ENCODE measurements around the gene MTHFR.

The MTHFR gene

GRCh38 chr1:11800756-11801433, 4.9 kb downstream of the MTHFR start:
- FAIRE-seq (no peak), DNase-seq (ENCODE audit: insufficient read length, low spot score) (no peak)
- no peak for TF ChIP-seq CTCF (IDR thresholded peaks at IDR 0.05; ENCODE audit: insufficient read depth, missing control alignments)

- DNase-seq (ENCODE audit: insufficient read length, low spot score) (no peak), FAIRE-seq (no peak)
- TF ChIP-seq CTCF (IDR thresholded peaks at IDR 0.05; ENCODE audit: insufficient read depth, missing control alignments): no peak
Measured at GRCh38 chr1:11800391-11800755, 5.4 kb downstream of the MTHFR start.

DNA sequence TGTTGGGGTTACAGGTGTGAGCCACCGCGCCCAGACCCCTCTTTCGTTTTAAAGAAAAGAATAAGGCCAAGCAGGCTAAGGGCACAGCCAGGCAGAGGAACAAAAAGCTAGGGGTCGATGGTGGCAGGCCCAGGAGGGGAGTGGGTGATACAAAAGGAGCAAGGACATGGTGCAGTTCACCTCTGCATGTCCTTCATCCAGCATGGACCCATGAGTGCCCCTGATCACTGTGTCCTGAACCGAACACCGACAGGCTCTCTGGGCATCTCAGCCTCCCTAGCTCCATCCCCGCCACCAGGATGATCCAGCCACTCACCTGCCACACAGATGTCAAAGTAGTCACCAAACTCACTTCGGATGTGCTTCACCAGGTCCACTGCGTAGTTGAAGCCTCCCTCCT, 5.9 kb downstream of the MTHFR start:
- DNase-seq (ENCODE audit: insufficient read length, low spot score) (no peak), FAIRE-seq (no peak)
- TF ChIP-seq CTCF (IDR thresholded peaks at IDR 0.05; ENCODE audit: insufficient read depth, missing control alignments): no peak

DNA sequence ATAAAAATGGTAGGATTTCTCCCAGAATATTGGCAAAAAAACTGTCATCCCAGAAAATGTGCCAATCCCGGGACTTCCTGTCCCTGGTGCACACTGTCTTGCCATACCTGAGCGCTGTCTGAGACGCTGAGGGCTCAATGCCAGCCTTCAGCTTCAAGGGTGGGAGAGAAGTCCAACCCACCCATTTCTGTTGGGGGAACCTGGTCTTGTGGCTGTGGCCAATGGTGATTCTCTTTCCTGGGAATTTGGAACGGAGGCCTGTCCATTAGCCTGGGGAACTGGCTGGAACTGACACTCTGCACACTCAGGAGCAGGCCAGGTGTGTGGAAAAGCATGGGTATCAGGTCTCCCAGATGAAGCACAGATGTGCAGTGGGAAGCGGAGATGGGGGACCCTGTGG, 6.7 kb downstream of the MTHFR start:
- DNase-seq (ENCODE audit: insufficient read length, low spot score): no peak
- TF ChIP-seq CTCF (IDR thresholded peaks at IDR 0.05; ENCODE audit: insufficient read depth, missing control alignments): no peak
- FAIRE-seq: no peak

DNA sequence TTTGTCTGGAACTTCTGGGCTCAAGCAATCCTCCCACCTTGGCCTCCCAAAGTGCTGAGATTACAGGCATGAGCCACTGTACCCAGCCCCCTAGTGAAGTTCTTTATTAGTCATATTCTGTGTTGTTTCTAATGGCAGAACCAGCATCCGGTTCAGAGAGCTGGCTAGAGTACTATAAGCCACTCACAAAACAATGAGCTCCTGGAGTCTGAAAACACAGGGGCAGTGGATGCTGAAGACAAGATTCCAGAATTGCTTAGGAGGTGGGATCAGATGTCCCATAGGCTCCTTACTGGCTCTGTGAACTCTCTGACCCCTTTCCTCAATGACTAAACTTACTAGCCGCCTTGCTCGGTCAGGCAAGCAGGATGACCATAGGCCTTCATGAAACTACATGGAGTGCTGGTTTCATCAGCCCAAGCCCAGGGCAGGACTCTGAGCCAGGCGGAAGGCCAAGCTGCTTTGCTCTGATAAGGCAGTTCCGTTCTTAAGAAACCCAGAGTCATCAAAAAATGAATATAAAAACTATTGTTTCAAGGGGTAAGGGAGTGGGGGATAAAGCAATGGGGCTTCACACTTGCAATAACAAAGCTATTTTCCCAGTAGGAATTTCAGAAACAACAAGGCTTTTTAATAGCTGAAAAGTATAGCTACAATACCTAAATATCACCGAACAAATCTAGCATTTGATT, 8.1 kb downstream of the MTHFR start:
- DNase-seq (ENCODE audit: insufficient read length, low spot score) (no peak), FAIRE-seq (no peak)
- no peak for TF ChIP-seq CTCF (IDR thresholded peaks at IDR 0.05; ENCODE audit: insufficient read depth, missing control alignments)

DNA sequence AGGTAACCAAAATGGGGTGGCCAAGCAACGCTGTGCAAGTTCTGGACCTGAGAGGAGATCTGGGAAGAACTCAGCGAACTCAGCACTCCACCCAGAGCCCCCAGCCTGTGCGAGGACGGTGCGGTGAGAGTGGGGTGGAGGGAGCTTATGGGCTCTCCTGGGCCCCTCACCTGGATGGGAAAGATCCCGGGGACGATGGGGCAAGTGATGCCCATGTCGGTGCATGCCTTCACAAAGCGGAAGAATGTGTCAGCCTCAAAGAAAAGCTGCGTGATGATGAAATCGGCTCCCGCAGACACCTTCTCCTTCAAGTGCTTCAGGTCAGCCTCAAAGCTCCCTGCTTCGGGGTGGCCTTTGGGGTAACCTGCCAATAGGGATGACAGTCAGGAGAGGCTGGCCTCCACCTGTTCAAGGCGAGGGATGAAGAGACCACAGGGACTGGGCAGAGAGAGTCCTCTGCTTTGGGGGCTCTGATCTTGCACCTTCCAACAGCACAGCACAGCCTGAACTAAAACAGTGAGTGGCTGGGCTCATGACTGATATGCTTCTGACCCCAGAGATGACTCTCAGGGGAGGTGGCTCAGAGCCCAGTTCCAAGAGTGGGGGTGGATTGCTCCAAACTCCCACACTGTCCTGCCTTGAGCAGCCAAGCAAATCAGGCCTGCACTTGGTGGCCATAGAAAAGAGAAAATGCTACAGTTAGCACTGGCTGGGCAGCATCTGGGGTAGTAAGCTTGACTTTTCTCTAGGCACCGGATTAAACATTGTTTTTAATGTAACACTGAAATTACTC, 9.5 kb downstream of the MTHFR start:
- no peak for DNase-seq (ENCODE audit: insufficient read length, low spot score)
- FAIRE-seq: no peak
- no peak for TF ChIP-seq CTCF (IDR thresholded peaks at IDR 0.05; ENCODE audit: insufficient read depth, missing control alignments)

Data from D721Med (cell line).